ENCODE results near the gene NLRX1. TPM values are rescaled to one million over a fixed set of nuclear protein-coding genes. Genes with fewer than 3 reads are reported as not detected.

NLRX1 gene
- total RNA-seq, 3 donors from 2014 or later (not counting 1 experiment from before 2014, with no cell fraction given) = 12.4 to 16.4 (median 13.8) TPM

- peaks cover 29 to 30% of the 10 kb centered on the region in 2 donors for H3K27me3 Mint-ChIP-seq (ENCODE audit: low read depth in 2 of 2)
- H3K4me1 ChIP-seq (ENCODE audit: control insufficient read depth, insufficient read depth, low read length) = no peaks in the 10 kb centered on the region
- intact Hi-C loops (cut with micrococcal nuclease) = no loop called here
- H3K27ac ChIP-seq (ENCODE audit: low read length) = no peak overlapping the region
- ATAC-seq = no peak
- no peaks in the 10 kb centered on the region for H3K9me3 ChIP-seq (ENCODE audit: control insufficient read depth, insufficient read depth, low read length)
- H3K27ac Mint-ChIP-seq = no peak overlapping the region
- H3K36me3 Mint-ChIP-seq = no peaks in the 10 kb centered on the region
- H3K4me3 Mint-ChIP-seq = no peak overlapping the region
- peaks cover 0 to 7% of the 10 kb centered on the region in 2 donors for H3K4me1 Mint-ChIP-seq
- WGBS (ENCODE audit: insufficient coverage) = 68% methylated on average over 2 of the region's 3 CpGs
- no peaks in the 10 kb centered on the region for H3K9me3 Mint-ChIP-seq
- no peaks in the 10 kb centered on the region for H3K36me3 ChIP-seq (ENCODE audit: control insufficient read depth, insufficient read depth, low read length)
- no peaks in the 10 kb centered on the region for H3K27me3 ChIP-seq (ENCODE audit: control insufficient read depth, insufficient read depth, low read length)
- no peak for DNase-seq
- H3K4me3 ChIP-seq (ENCODE audit: low read length) = no peak overlapping the region
- TF ChIP-seq, protein P1, sequence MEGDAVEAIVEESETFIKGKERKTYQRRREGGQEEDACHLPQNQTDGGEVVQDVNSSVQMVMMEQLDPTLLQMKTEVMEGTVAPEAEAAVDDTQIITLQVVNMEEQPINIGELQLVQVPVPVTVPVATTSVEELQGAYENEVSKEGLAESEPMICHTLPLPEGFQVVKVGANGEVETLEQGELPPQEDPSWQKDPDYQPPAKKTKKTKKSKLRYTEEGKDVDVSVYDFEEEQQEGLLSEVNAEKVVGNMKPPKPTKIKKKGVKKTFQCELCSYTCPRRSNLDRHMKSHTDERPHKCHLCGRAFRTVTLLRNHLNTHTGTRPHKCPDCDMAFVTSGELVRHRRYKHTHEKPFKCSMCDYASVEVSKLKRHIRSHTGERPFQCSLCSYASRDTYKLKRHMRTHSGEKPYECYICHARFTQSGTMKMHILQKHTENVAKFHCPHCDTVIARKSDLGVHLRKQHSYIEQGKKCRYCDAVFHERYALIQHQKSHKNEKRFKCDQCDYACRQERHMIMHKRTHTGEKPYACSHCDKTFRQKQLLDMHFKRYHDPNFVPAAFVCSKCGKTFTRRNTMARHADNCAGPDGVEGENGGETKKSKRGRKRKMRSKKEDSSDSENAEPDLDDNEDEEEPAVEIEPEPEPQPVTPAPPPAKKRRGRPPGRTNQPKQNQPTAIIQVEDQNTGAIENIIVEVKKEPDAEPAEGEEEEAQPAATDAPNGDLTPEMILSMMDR (IDR thresholded peaks at IDR 0.05) = no peak
Observed at GRCh38 chr11:119157063-119157462, 11.5 kb upstream of the NLRX1 start.

- Mint-ChIP-seq H3K9me3 (no peaks in the 10 kb centered on the region), H3K27me3 (ENCODE audit: low read depth in 2 of 2) (peaks cover 19 to 21% of the 10 kb centered on the region in 2 donors), H3K36me3 (no peaks in the 10 kb centered on the region), H3K4me1 (peaks cover 0 to 7% of the 10 kb centered on the region in 2 donors), H3K27ac (no peak overlapping the region), H3K4me3 (no peak overlapping the region)
- TF ChIP-seq, protein P1 (IDR thresholded peaks at IDR 0.05) = no peak
- DNase-seq (no peak), ATAC-seq (no peak)
- intact Hi-C loops (cut with micrococcal nuclease) = no loop called here
- Histone ChIP-seq H3K27me3 (ENCODE audit: control insufficient read depth, insufficient read depth, low read length) (no peaks in the 10 kb centered on the region), H3K4me3 (ENCODE audit: low read length) (no peak overlapping the region), H3K4me1 (ENCODE audit: control insufficient read depth, insufficient read depth, low read length) (no peaks in the 10 kb centered on the region), H3K36me3 (ENCODE audit: control insufficient read depth, insufficient read depth, low read length) (no peaks in the 10 kb centered on the region), H3K9me3 (ENCODE audit: control insufficient read depth, insufficient read depth, low read length) (no peaks in the 10 kb centered on the region), H3K27ac (ENCODE audit: low read length) (no peak overlapping the region)
- WGBS (ENCODE audit: insufficient coverage) = 91% methylated on average over 13 of the region's 13 CpGs
Observed at GRCh38 chr11:119158467-119158866, 10.1 kb upstream of the NLRX1 start.

DNA sequence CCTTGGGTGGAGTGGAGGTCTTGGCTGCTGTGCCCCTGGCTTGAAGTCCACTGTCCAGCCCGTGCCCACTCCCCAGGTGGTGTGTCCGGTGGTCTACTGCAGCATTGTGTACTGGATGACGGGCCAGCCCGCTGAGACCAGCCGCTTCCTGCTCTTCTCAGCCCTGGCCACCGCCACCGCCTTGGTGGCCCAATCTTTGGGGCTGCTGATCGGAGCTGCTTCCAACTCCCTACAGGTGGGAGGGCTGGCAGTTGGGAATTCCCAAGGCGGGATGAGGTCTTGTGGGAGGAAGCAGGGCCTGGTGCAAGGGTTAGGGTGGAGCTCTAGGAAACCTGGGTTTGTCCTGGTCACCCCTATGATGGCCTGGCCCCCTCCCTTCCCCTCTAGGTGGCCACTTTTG, 8.4 kb upstream of the NLRX1 start:
- H3K4me1 ChIP-seq (ENCODE audit: control insufficient read depth, insufficient read depth, low read length) = no peaks in the 10 kb centered on the region
- intact Hi-C loops (cut with micrococcal nuclease) = no loop called here
- no peaks in the 10 kb centered on the region for H3K27me3 ChIP-seq (ENCODE audit: control insufficient read depth, insufficient read depth, low read length)
- no peak overlapping the region for H3K27ac ChIP-seq (ENCODE audit: low read length)
- no peak overlapping the region for H3K27ac Mint-ChIP-seq
- H3K4me3 ChIP-seq (ENCODE audit: low read length) = no peak overlapping the region
- no peaks in the 10 kb centered on the region for H3K9me3 Mint-ChIP-seq
- no peak overlapping the region for H3K4me3 Mint-ChIP-seq
- H3K27me3 Mint-ChIP-seq (ENCODE audit: low read depth in 2 of 2) = peaks cover 8 to 10% of the 10 kb centered on the region in 2 donors
- 91% methylated on average over 9 of the region's 9 CpGs for WGBS (ENCODE audit: insufficient coverage)
- ATAC-seq (no peak), DNase-seq (no peak)
- no peaks in the 10 kb centered on the region for H3K36me3 Mint-ChIP-seq
- TF ChIP-seq, protein P1 (IDR thresholded peaks at IDR 0.05) = no peak
- H3K36me3 ChIP-seq (ENCODE audit: control insufficient read depth, insufficient read depth, low read length) = no peaks in the 10 kb centered on the region
- no peaks in the 10 kb centered on the region for H3K9me3 ChIP-seq (ENCODE audit: control insufficient read depth, insufficient read depth, low read length)
- peaks cover 0 to 7% of the 10 kb centered on the region in 2 donors for H3K4me1 Mint-ChIP-seq

- DNase-seq = no peak
- intact Hi-C loops (cut with micrococcal nuclease) = no loop called here
- no peaks in the 10 kb centered on the region for H3K9me3 Mint-ChIP-seq
- H3K4me1 Mint-ChIP-seq = no peaks in the 10 kb centered on the region
- Histone ChIP-seq H3K27me3 (ENCODE audit: control insufficient read depth, insufficient read depth, low read length) (no peaks in the 10 kb centered on the region), H3K27ac (ENCODE audit: low read length) (no peak overlapping the region), H3K36me3 (ENCODE audit: control insufficient read depth, insufficient read depth, low read length) (no peaks in the 10 kb centered on the region), H3K9me3 (ENCODE audit: control insufficient read depth, insufficient read depth, low read length) (no peaks in the 10 kb centered on the region), H3K4me3 (ENCODE audit: low read length) (no peak overlapping the region), H3K4me1 (ENCODE audit: control insufficient read depth, insufficient read depth, low read length) (no peaks in the 10 kb centered on the region)
- no peaks in the 10 kb centered on the region for H3K27me3 Mint-ChIP-seq (ENCODE audit: low read depth in 2 of 2)
- no peak overlapping the region for H3K27ac Mint-ChIP-seq
- TF ChIP-seq, protein P1 (IDR thresholded peaks at IDR 0.05) = no peak
- no peaks in the 10 kb centered on the region for H3K36me3 Mint-ChIP-seq
- no peak for ATAC-seq
- no peak overlapping the region for H3K4me3 Mint-ChIP-seq
- WGBS (ENCODE audit: insufficient coverage) = 80% methylated on average over 4 of the region's 8 CpGs
Observed at GRCh38 chr11:119161871-119162270, 6.7 kb upstream of the NLRX1 start.
